HG03159 (cell line): Measurements from ENCODE around the gene MAGI2.
"Not testable (repeated sequence)": the region's sequence is repeated elsewhere in the genome, so short reads cannot be mapped to it uniquely, and the experiment has no call there.

Source experiments
- ATAC-seq: cut with Tn5 transposase; IDR thresholded peaks from one replicate; pipeline ENCODE4 v1.9.1; 2021; ENCODE audit warnings: mild to moderate bottlenecking, moderate library complexity; ENCODE audit not compliant: unreplicated experiment

The MAGI2 gene

GRCh38 chr7:78329001-78329655 is 1124.3 kb downstream of the MAGI2 start:
- no peak for ATAC-seq

GRCh38 chr7:78327718-78328117 is 1125.7 kb downstream of the MAGI2 start:
- no peak for ATAC-seq

- no peak for ATAC-seq
These were observed 1126.6 kb downstream of the MAGI2 start for GRCh38 chr7:78326876-78327275.

- no peak for ATAC-seq
These were observed 1127.3 kb downstream of the MAGI2 start for GRCh38 chr7:78326189-78326588.

GRCh38 chr7:78323118-78323517 is 1130.3 kb downstream of the MAGI2 start:
- ATAC-seq: no peak

GRCh38 chr7:78322231-78322630 is 1131.2 kb downstream of the MAGI2 start:
- ATAC-seq: not testable (repeated sequence)

- ATAC-seq: no peak
These were observed 1136.1 kb downstream of the MAGI2 start for GRCh38 chr7:78317371-78317770.

GRCh38 chr7:78316110-78316509 is 1137.4 kb downstream of the MAGI2 start:
- ATAC-seq: no peak

- no peak for ATAC-seq
These were observed 1138.3 kb downstream of the MAGI2 start for GRCh38 chr7:78315119-78315518.

- ATAC-seq: no peak
These were observed 1142.3 kb downstream of the MAGI2 start for GRCh38 chr7:78311181-78311580.

GRCh38 chr7:78307892-78308291 is 1145.6 kb downstream of the MAGI2 start:
- no peak for ATAC-seq

- no peak for ATAC-seq
These were observed 1146.8 kb downstream of the MAGI2 start for GRCh38 chr7:78306634-78307033.

- no peak for ATAC-seq
These were observed 1152.1 kb downstream of the MAGI2 start for GRCh38 chr7:78301407-78301806.

- ATAC-seq: no peak
These were observed 1154.4 kb downstream of the MAGI2 start for GRCh38 chr7:78299088-78299487.

- ATAC-seq: no peak
These were observed 1156.7 kb downstream of the MAGI2 start for GRCh38 chr7:78296644-78297371.

- ATAC-seq: no peak
These were observed 1157.3 kb downstream of the MAGI2 start for GRCh38 chr7:78296046-78296597.

- not testable (repeated sequence) for ATAC-seq
These were observed 1164.0 kb downstream of the MAGI2 start for GRCh38 chr7:78289471-78289870.

- ATAC-seq: no peak
These were observed 1168.5 kb downstream of the MAGI2 start for GRCh38 chr7:78284945-78285344.

- no peak for ATAC-seq
These were observed 1173.2 kb downstream of the MAGI2 start for GRCh38 chr7:78280276-78280675.

GRCh38 chr7:78279457-78279856 is 1174.0 kb downstream of the MAGI2 start:
- ATAC-seq: no peak

- ATAC-seq: no peak
These were observed 1174.4 kb downstream of the MAGI2 start for GRCh38 chr7:78279032-78279431.

GRCh38 chr7:78267141-78267540 is 1186.3 kb downstream of the MAGI2 start:
- no peak for ATAC-seq
